K562 (cell line): ENCODE results near the gene POR. TPM values are rescaled to one million over a fixed set of nuclear protein-coding genes. Genes with fewer than 3 reads are reported as not detected.

Source experiments
- ARHGAP35 ChIP-seq: fragments of 450-650 bp; IDR thresholded peaks from 2 replicates; pipeline ENCODE4 v1.6.1; 2018; ENCODE audit not compliant: partially characterized antibody
- CC2D1A ChIP-seq: fragments of 450-650 bp; IDR thresholded peaks from 2 replicates; pipeline ENCODE4 v1.6.1; 2017; ENCODE audit warnings: mild to moderate bottlenecking
- CCAR2 ChIP-seq: fragments of 200-400 bp; formaldehyde crosslinking; IDR thresholded peaks from 2 replicates; pipeline ENCODE4 v1.6.1; 2017; ENCODE audit warnings: mild to moderate bottlenecking, low read depth, low read length
- DIDO1 ChIP-seq: fragments of 450-650 bp; IDR thresholded peaks from 2 replicates; pipeline ENCODE4 v1.6.1; 2016; ENCODE audit warnings: low read depth, missing biosample characterization, missing genetic modification characterization
- EP300 ChIP-seq: IDR thresholded peaks from 2 replicates; pipeline ENCODE4 v1.6.1; 2012; ENCODE audit warnings: low read length, improper control_type of control experiment
- EWSR1 ChIP-seq: fragments of 450-650 bp; IDR thresholded peaks from 2 replicates; pipeline ENCODE4 v1.6.1; 2018; ENCODE audit warnings: borderline replicate concordance, mild to moderate bottlenecking, low read depth, moderate library complexity; ENCODE audit not compliant: partially characterized antibody
- FIP1L1 ChIP-seq: fragments of 200-400 bp; formaldehyde crosslinking; IDR thresholded peaks from 2 replicates; pipeline ENCODE4 v1.6.1; 2018; ENCODE audit warnings: mild to moderate bottlenecking, low read depth, low read length; ENCODE audit not compliant: poor library complexity, severe bottlenecking
- FOXK2 ChIP-seq, 2 experiments: fragments of 450-650 bp; IDR thresholded peaks in 1 of 2; conservative IDR thresholded peaks in 1 of 2; 2 replicates each; pipeline ENCODE4 v1.6.1; 2016; ENCODE audit warnings: low read depth in 2 of 2, mild to moderate bottlenecking in 1 of 2
- HBP1 ChIP-seq: fragments of 450-650 bp; formaldehyde crosslinking; IDR thresholded peaks from 2 replicates; pipeline ENCODE4 v1.4.0; 2022; ENCODE audit warnings: missing genetic modification characterization
- HSF4 ChIP-seq: fragments of 250-450 bp; sonication (Bioruptor Pico); IDR thresholded peaks from 2 replicates; pipeline ENCODE4 v2.1.2; 2022; ENCODE audit warnings: mild to moderate bottlenecking, moderate library complexity, borderline replicate concordance
- KLF16 ChIP-seq: IDR thresholded peaks from 2 replicates; pipeline ENCODE4 v1.6.1; 2016; ENCODE audit warnings: antibody characterized with exemption
- L3MBTL2 ChIP-seq: fragments of 450-650 bp; IDR thresholded peaks from 2 replicates; pipeline ENCODE4 v1.6.1; 2016; ENCODE audit warnings: mild to moderate bottlenecking, moderate library complexity
- MAZ ChIP-seq, 2 experiments: fragments of 450-650 bp in 1 of 2; sonication (generic) in 1 of 2; formaldehyde crosslinking; IDR thresholded peaks in 1 of 2; conservative IDR thresholded peaks in 1 of 2; 2 replicates each; pipeline versions ENCODE4 v1.4.0 to v1.5.0; 2020; ENCODE audit warnings: mild to moderate bottlenecking in 1 of 2, missing genetic modification reagents in 1 of 2
- MLLT1 ChIP-seq, 2 experiments: fragments of 450-650 bp; IDR thresholded peaks; 2 replicates each; pipeline ENCODE4 v1.6.1; 2016
- NKRF ChIP-seq: fragments of 450-650 bp; IDR thresholded peaks from 2 replicates; pipeline ENCODE4 v1.6.1; 2016; ENCODE audit warnings: borderline replicate concordance
- NRF1 ChIP-seq, 2 experiments: fragments of 450-650 bp; IDR thresholded peaks in 1 of 2; conservative IDR thresholded peaks in 1 of 2; 2 replicates each; pipeline ENCODE4 v1.6.1; 2014; ENCODE audit warnings: mild to moderate bottlenecking in 2 of 2
- PHF20 ChIP-seq: fragments of 450-650 bp; IDR thresholded peaks from 2 replicates; pipeline ENCODE4 v1.6.1; 2018; ENCODE audit not compliant: partially characterized antibody
- RAD21 ChIP-seq, 2 experiments: fragments of 250-450 bp in 1 of 2; fragments of 450-650 bp in 1 of 2; sonication (Bioruptor Pico) in 1 of 2; formaldehyde crosslinking in 1 of 2; IDR thresholded peaks in 1 of 2; conservative IDR thresholded peaks in 1 of 2; 2 replicates each; pipeline versions ENCODE4 v1.4.0 to v1.8.0; 2020 to 2022; ENCODE audit warnings: mild to moderate bottlenecking in 2 of 2, moderate library complexity in 1 of 2
- SAP30 ChIP-seq: fragments of 200-600 bp; sonication (generic); IDR thresholded peaks from 2 replicates; pipeline ENCODE4 v1.6.1; 2012; ENCODE audit warnings: borderline replicate concordance, low read depth, mild to moderate bottlenecking, moderate library complexity, low read length, control low read depth, inconsistent platforms; ENCODE audit not compliant: insufficient read depth, poor library complexity, severe bottlenecking
- TOE1 ChIP-seq, 2 experiments: fragments of 450-650 bp in 1 of 2; sonication (generic) in 1 of 2; formaldehyde crosslinking in 1 of 2; IDR thresholded peaks; 2 replicates each; pipeline versions ENCODE4 v1.7.1 to v1.8.0; 2016 to 2022; ENCODE audit warnings: borderline replicate concordance in 2 of 2, mild to moderate bottlenecking in 2 of 2, antibody characterized with exemption in 1 of 2, inconsistent platforms in 1 of 2, low read depth in 1 of 2, missing genetic modification reagents in 1 of 2, moderate library complexity in 1 of 2
- ZNF197 ChIP-seq: fragments of 200-800 bp; sonication (Bioruptor generic); IDR thresholded peaks from 2 replicates; pipeline ENCODE4 v1.6.1; 2016; ENCODE audit warnings: low read depth, missing genetic modification characterization, missing compliant biosample characterization
- ZNF24 ChIP-seq: fragments of 450-650 bp; IDR thresholded peaks from 2 replicates; pipeline ENCODE4 v1.6.1; 2016
- ZNF324 ChIP-seq: fragments of 250-450 bp; sonication (Bioruptor Pico); IDR thresholded peaks from 2 replicates; pipeline ENCODE4 v1.4.0; 2020; ENCODE audit warnings: mild to moderate bottlenecking
- ZNF444 ChIP-seq: fragments of 250-450 bp; sonication (Bioruptor Pico); IDR thresholded peaks from 2 replicates; pipeline ENCODE4 v1.4.0; 2020; ENCODE audit warnings: mild to moderate bottlenecking, moderate library complexity
- polyA plus RNA-seq, 8 experiments: library from polyadenylated mRNA; depleted of rRNA in 4 of 8; stranded (reverse) in 5 of 8; unstranded in 3 of 8; fragments of >200 nt; fragmentation: Nextera tagmentation in 2 of 8; fragmentation: Illumina TruSeq in 1 of 8; extraction: Ambion mirVana in 2 of 8; extraction: Trizol in 1 of 8; gene quantifications; 2 replicates each; pipeline versions ENCODE4 v1.2.1 to v1.2.3, GENCODE V29; 2011 to 2014; ENCODE audit warnings: inconsistent platforms in 1 of 8, missing spikeins in 1 of 8
- total RNA-seq, 7 experiments: library from RNA; depleted of rRNA in 6 of 7; stranded (reverse); fragments of >200 nt in 6 of 7; fragmentation: Illumina TruSeq in 2 of 7; extraction: Trizol in 2 of 7; gene quantifications; 2 replicates each; pipeline versions ENCODE4 v1.2.1 to v1.2.3, GENCODE V29; 2011 to 2021; ENCODE audit warnings: low replicate concordance in 1 of 7

POR gene
- total and polyA plus RNA-seq, 9 of the 15 experiments (the other 6 are each of a cell fraction or from before 2014, with no cell fraction given) = 4.7 to 142 (median 40.8) TPM

- TF ChIP-seq PHF20 (no peak), HSF4 (no peak), MAZ (CRISPR knock-in tag; conservative IDR thresholded peaks at IDR 0.05 in 1 of 2, IDR thresholded peaks at IDR 0.05 in 1 of 2) (no peak), ZNF324 (no peak), ZNF444 (no peak), ZNF197 (no peak), EP300 (no peak), FIP1L1 (no peak), SAP30 (peak; percentile 89), L3MBTL2 (no peak), NKRF (peak; percentile 14; the same call in 1 of the 2 replicates), CCAR2 (no peak), NRF1 (conservative IDR thresholded peaks at IDR 0.05 in 1 of 2, IDR thresholded peaks at IDR 0.05 in 1 of 2) (no peak), ARHGAP35 (no peak), FOXK2 (conservative IDR thresholded peaks at IDR 0.05 in 1 of 2, IDR thresholded peaks at IDR 0.05 in 1 of 2; ENCODE audit: low read depth in 2 of 2) (no peak), RAD21 (CRISPR knock-in tag; conservative IDR thresholded peaks at IDR 0.05 in 1 of 2, IDR thresholded peaks at IDR 0.05 in 1 of 2) (no peak), TOE1 (IDR thresholded peaks at IDR 0.05; ENCODE audit: borderline replicate concordance) (no peak), TOE1 (CRISPR knock-in tag; IDR thresholded peaks at IDR 0.05; ENCODE audit: borderline replicate concordance, low read depth) (0 out of 2 replicates have a peak, but pooled peaks have one; percentile 1), CC2D1A (no peak), ZNF24 (no peak), MLLT1 (IDR thresholded peaks at IDR 0.05) (no peak), EWSR1 (no peak), HBP1 (no peak), DIDO1 (tag) (no peak), KLF16 (no peak)
Observed at GRCh38 chr7:75993689-75994387, 78.9 kb downstream of the POR start (continued).
